ENCODE results near the gene DUSP22. TPM values are rescaled to one million over a fixed set of nuclear protein-coding genes. Genes with fewer than 3 reads are reported as not detected.

Gene DUSP22
- total and polyA plus RNA-seq, 3 experiments from 2014 or later, result 24.4 to 38.5 (median 25.3) TPM

- no peak for DNase-seq
- ChIA-PET POLR2A (no interaction called here), CTCF (no interaction called here)
- no peaks in the 10 kb centered on the region for H3K27me3 Mint-ChIP-seq
- no peak overlapping the region for H3K4me3 ChIP-seq (ENCODE audit: low read length)
- no peak overlapping the region for H3K27ac Mint-ChIP-seq
- peaks cover 0 to 9% (median 6%) of the 10 kb centered on the region in 3 donors for H3K36me3 Mint-ChIP-seq
- H3K27me3 ChIP-seq (ENCODE audit: insufficient read depth, low read length, poor library complexity, severe bottlenecking), result no peaks in the 10 kb centered on the region
- H3K9me3 Mint-ChIP-seq, result peaks cover 0 to 2% (median 0%) of the 10 kb centered on the region in 5 donors
- no peaks in the 10 kb centered on the region for H3K4me1 ChIP-seq (ENCODE audit: insufficient read depth, low read length)
- no peak overlapping the region for H3K4me3 Mint-ChIP-seq
- peaks cover 11 to 21% (median 15%) of the 10 kb centered on the region in 3 donors for H3K4me1 Mint-ChIP-seq
- no peaks in the 10 kb centered on the region for H3K9me3 ChIP-seq (ENCODE audit: low read length)
- no peaks in the 10 kb centered on the region for H3K36me3 ChIP-seq (ENCODE audit: insufficient read depth, low read length)
- H3K27ac ChIP-seq (ENCODE audit: low read depth, low read length), result no peak overlapping the region
These were observed 28.8 kb downstream of the DUSP22 start for GRCh38 chr6:321158-321438.

DNA sequence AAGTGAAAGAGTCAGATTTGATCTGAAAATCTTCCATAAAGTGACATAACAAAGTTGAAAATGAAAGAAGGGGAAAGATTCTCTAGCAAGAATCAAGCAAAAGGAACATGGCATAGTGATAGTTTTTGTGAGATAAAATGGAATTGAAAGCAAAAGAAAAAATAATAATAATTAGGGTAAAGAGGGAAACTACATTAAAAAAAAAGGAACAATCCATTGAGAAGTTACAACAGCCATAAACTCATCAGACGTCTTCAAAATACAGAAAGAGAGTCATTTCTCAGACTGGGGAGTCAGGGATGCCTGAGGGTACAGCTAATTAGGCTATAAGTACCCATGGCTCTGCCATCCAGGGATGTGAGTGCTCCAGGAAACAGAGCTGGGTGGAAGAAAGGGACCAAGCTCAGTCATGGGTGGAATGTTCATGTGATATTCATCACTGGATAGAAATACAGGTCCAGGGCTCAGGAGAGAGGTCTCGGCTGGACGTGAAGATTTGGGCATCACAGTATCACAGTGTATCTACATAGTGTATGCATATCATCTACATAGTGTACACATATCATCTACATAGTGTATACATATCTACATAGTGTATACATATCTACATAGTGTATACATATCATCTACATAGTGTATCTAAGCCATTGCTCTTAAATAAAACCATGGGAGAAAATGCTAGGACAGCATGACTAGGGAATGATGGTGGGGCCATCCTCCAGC lies 29.4 kb downstream of the DUSP22 start:
- H3K36me3 ChIP-seq (ENCODE audit: insufficient read depth, low read length), result no peaks in the 10 kb centered on the region
- Mint-ChIP-seq H3K4me1 (peaks cover 11 to 17% (median 15%) of the 10 kb centered on the region in 3 donors), H3K27ac (no peak overlapping the region), H3K27me3 (no peaks in the 10 kb centered on the region), H3K9me3 (peaks cover 0 to 2% (median 0%) of the 10 kb centered on the region in 5 donors), H3K4me3 (no peak overlapping the region), H3K36me3 (peaks cover 0 to 12% (median 10%) of the 10 kb centered on the region in 3 donors)
- no peaks in the 10 kb centered on the region for H3K9me3 ChIP-seq (ENCODE audit: low read length)
- no peak overlapping the region for H3K27ac ChIP-seq (ENCODE audit: low read depth, low read length)
- CTCF ChIA-PET, result interaction anchor here (1.5 kb wide), 1 partner anchor 16 kb away, joined by 3 read pairs; no protein-coding TSS in a partner anchor
- POLR2A ChIA-PET, result no interaction called here
- no peak for DNase-seq
- H3K4me1 ChIP-seq (ENCODE audit: insufficient read depth, low read length), result no peaks in the 10 kb centered on the region
- no peak overlapping the region for H3K4me3 ChIP-seq (ENCODE audit: low read length)
- no peaks in the 10 kb centered on the region for H3K27me3 ChIP-seq (ENCODE audit: insufficient read depth, low read length, poor library complexity, severe bottlenecking)

DNA sequence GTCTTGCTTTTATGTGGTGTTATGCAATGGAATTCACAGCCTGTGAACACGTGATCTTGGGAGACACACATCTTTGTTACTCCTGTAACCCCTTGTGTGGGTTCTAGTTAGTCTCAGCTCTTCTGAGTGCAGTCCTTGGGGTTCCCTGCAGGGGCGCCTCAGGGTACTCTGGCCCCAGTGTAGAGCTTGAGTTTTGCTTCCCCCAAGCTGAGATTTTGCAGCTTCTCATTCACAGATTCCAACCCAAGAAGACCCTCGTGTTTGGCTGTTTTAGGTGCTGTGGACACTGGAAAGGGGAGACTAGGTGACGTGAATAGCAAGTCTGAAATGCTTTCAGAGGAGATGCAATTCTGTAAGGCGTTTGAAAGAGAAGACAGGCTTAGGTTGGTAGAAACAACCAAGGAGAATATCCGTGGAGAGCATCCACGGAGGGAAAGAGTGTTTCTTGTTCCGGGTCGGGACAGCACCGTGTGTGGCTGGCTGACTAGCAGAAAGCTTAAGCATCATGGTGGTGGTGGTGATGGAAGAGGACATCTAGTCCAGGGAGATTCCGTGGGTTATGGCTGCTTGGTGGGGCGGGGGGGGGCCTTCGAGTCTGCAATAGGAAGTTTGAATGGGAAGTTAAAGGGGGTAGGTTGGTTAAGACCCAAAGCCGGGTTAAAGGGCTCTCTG lies 30.1 kb downstream of the DUSP22 start:
- peaks cover 0 to 2% (median 0%) of the 10 kb centered on the region in 5 donors for H3K9me3 Mint-ChIP-seq
- no peaks in the 10 kb centered on the region for H3K9me3 ChIP-seq (ENCODE audit: low read length)
- DNase-seq, result no peak
- H3K27ac Mint-ChIP-seq, result no peak overlapping the region
- no peak overlapping the region for H3K27ac ChIP-seq (ENCODE audit: low read depth, low read length)
- CTCF ChIA-PET, result interaction anchor here (1.5 kb wide), 1 partner anchor 15 kb away, joined by 3 read pairs; no protein-coding TSS in a partner anchor
- no peaks in the 10 kb centered on the region for H3K36me3 ChIP-seq (ENCODE audit: insufficient read depth, low read length)
- no peak overlapping the region for H3K4me3 Mint-ChIP-seq
- POLR2A ChIA-PET, result interaction anchor here (0.6 kb wide), 1 partner anchor 53 kb away, joined by 4 read pairs; no protein-coding TSS in a partner anchor
- no peaks in the 10 kb centered on the region for H3K4me1 ChIP-seq (ENCODE audit: insufficient read depth, low read length)
- H3K36me3 Mint-ChIP-seq, result peaks cover 0 to 10% (median 9%) of the 10 kb centered on the region in 3 donors
- H3K27me3 Mint-ChIP-seq, result no peaks in the 10 kb centered on the region
- no peaks in the 10 kb centered on the region for H3K27me3 ChIP-seq (ENCODE audit: insufficient read depth, low read length, poor library complexity, severe bottlenecking)
- no peak overlapping the region for H3K4me3 ChIP-seq (ENCODE audit: low read length)
- peaks cover 9 to 15% (median 11%) of the 10 kb centered on the region in 3 donors for H3K4me1 Mint-ChIP-seq

DNA sequence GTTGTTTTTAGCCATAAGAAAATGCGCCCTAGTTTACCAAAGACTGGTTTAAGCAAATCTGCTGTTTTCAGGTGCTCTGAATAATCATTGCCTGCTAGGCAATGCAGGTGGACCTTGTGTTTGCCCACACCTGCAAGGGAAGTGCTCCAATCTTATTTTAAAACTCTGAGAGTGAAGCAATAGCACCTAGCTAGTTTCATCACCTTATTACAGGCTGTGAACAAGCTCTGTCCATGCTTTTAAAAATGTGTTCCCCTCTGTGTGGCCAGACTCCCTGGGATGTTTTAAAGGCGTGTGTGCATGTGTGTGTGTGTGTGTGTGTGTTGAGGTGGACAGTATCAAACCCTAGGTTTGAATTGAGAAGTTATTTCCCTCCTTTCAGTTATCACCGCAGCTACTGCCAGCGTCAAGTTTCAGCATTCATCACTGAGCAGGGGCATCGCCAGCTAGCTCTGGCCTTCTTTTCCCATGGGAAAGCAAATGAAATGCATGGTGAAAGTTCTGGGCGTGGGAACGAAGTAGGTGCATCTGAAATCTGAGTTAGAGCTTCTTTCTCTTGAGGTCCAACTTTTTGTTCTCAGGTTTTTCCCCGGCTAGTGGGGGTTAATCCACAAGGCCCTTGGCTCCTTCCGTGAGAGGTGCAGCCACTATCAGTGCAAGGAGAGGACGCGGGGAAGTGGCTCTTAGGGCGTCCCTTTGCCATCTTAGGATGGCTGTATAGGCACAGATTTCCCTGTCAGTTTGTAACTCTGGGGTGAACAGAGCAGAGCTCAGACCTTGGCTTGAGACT lies 30.8 kb downstream of the DUSP22 start:
- H3K27ac ChIP-seq (ENCODE audit: low read depth, low read length), result no peak overlapping the region
- no peaks in the 10 kb centered on the region for H3K36me3 ChIP-seq (ENCODE audit: insufficient read depth, low read length)
- no peak overlapping the region for H3K4me3 ChIP-seq (ENCODE audit: low read length)
- Mint-ChIP-seq H3K4me1 (peaks cover 9 to 15% (median 10%) of the 10 kb centered on the region in 3 donors), H3K36me3 (peaks cover 0 to 13% (median 12%) of the 10 kb centered on the region in 3 donors), H3K27ac (no peak overlapping the region), H3K27me3 (no peaks in the 10 kb centered on the region), H3K4me3 (no peak overlapping the region), H3K9me3 (peaks cover 0 to 2% (median 0%) of the 10 kb centered on the region in 5 donors)
- no peaks in the 10 kb centered on the region for H3K9me3 ChIP-seq (ENCODE audit: low read length)
- H3K4me1 ChIP-seq (ENCODE audit: insufficient read depth, low read length), result no peaks in the 10 kb centered on the region
- POLR2A ChIA-PET, result interaction anchor here (0.6 kb wide), 1 partner anchor 53 kb away, joined by 4 read pairs; no protein-coding TSS in a partner anchor
- CTCF ChIA-PET, result interaction anchor here (1.1 to 1.5 kb wide), 2 partner anchors 14 to 135 kb away, joined by 3 to 4 read pairs; no protein-coding TSS in a partner anchor
- H3K27me3 ChIP-seq (ENCODE audit: insufficient read depth, low read length, poor library complexity, severe bottlenecking), result no peaks in the 10 kb centered on the region
- no peak for DNase-seq

GRCh38 chr6:323730-324088 lies 31.4 kb downstream of the DUSP22 start:
- Mint-ChIP-seq H3K27me3 (no peaks in the 10 kb centered on the region), H3K36me3 (peaks cover 0 to 13% (median 10%) of the 10 kb centered on the region in 3 donors), H3K4me3 (no peak overlapping the region), H3K27ac (no peak overlapping the region), H3K9me3 (peaks cover 0 to 2% (median 0%) of the 10 kb centered on the region in 5 donors), H3K4me1 (peaks cover 6 to 12% (median 10%) of the 10 kb centered on the region in 3 donors)
- CTCF ChIA-PET, result interaction anchor here (1.1 to 1.3 kb wide), 2 partner anchors 13 to 135 kb away, joined by 3 to 4 read pairs; no protein-coding TSS in a partner anchor
- Histone ChIP-seq H3K27ac (ENCODE audit: low read depth, low read length) (no peak overlapping the region), H3K36me3 (ENCODE audit: insufficient read depth, low read length) (no peaks in the 10 kb centered on the region), H3K27me3 (ENCODE audit: insufficient read depth, low read length, poor library complexity, severe bottlenecking) (no peaks in the 10 kb centered on the region), H3K4me1 (ENCODE audit: insufficient read depth, low read length) (no peaks in the 10 kb centered on the region), H3K4me3 (ENCODE audit: low read length) (no peak overlapping the region), H3K9me3 (ENCODE audit: low read length) (no peaks in the 10 kb centered on the region)
- DNase-seq, result no peak
- POLR2A ChIA-PET, result no interaction called here

DNA sequence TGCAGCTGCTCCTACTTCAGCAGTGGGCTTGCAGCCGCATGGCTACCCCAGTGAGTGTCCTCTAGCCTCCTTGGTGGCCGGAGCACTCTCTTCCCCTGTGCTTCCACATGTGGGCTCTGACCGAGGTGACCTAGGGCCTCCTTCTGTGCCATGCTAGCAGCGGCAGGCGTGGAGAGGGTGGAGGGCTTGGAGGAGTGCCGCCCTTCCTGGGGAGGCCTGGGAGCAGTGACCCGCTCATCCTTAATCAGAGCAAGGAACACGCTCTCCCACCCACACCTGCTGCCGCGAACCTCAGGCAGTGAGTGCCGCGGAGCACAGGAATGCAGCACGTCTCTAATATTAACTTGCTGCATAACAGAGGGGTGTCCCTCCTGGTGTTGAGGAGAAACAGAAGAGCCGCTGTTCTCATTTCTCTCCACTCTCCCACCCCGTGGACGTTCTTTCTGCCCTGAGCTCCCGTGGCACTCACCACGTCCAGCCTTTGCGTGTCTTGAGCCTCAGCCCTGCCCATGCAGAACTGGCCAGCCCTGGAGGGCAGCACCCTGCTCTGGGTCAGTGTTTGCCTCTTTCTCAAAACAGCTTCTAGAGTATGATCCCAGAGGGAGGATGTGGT lies 31.9 kb downstream of the DUSP22 start:
- Histone ChIP-seq H3K27ac (ENCODE audit: low read depth, low read length) (no peak overlapping the region), H3K4me3 (ENCODE audit: low read length) (no peak overlapping the region), H3K27me3 (ENCODE audit: insufficient read depth, low read length, poor library complexity, severe bottlenecking) (no peaks in the 10 kb centered on the region), H3K4me1 (ENCODE audit: insufficient read depth, low read length) (no peaks in the 10 kb centered on the region), H3K36me3 (ENCODE audit: insufficient read depth, low read length) (no peaks in the 10 kb centered on the region), H3K9me3 (ENCODE audit: low read length) (no peaks in the 10 kb centered on the region)
- Mint-ChIP-seq H3K9me3 (no peaks in the 10 kb centered on the region), H3K4me1 (peaks cover 4 to 8% (median 7%) of the 10 kb centered on the region in 3 donors), H3K27ac (no peak overlapping the region), H3K27me3 (no peaks in the 10 kb centered on the region), H3K36me3 (peaks cover 0 to 12% (median 10%) of the 10 kb centered on the region in 3 donors), H3K4me3 (no peak overlapping the region)
- DNase-seq, result no peak
- ChIA-PET POLR2A (no interaction called here), CTCF (interaction anchor here (1.1 to 1.3 kb wide), 2 partner anchors 14 to 136 kb away, joined by 3 to 4 read pairs; no protein-coding TSS in a partner anchor)

- no peak overlapping the region for H3K27ac ChIP-seq (ENCODE audit: low read depth, low read length)
- CTCF ChIA-PET, result interaction anchor here (1.3 kb wide), 1 partner anchor 14 kb away, joined by 3 read pairs; no protein-coding TSS in a partner anchor
- peaks cover 0 to 12% (median 10%) of the 10 kb centered on the region in 3 donors for H3K36me3 Mint-ChIP-seq
- no peak overlapping the region for H3K4me3 ChIP-seq (ENCODE audit: low read length)
- peaks cover 0 to 3% (median 2%) of the 10 kb centered on the region in 3 donors for H3K4me1 Mint-ChIP-seq
- no peaks in the 10 kb centered on the region for H3K27me3 ChIP-seq (ENCODE audit: insufficient read depth, low read length, poor library complexity, severe bottlenecking)
- no peak for DNase-seq
- H3K27me3 Mint-ChIP-seq, result no peaks in the 10 kb centered on the region
- H3K4me3 Mint-ChIP-seq, result no peak overlapping the region
- no peaks in the 10 kb centered on the region for H3K4me1 ChIP-seq (ENCODE audit: insufficient read depth, low read length)
- POLR2A ChIA-PET, result no interaction called here
- H3K36me3 ChIP-seq (ENCODE audit: insufficient read depth, low read length), result no peaks in the 10 kb centered on the region
- no peaks in the 10 kb centered on the region for H3K9me3 ChIP-seq (ENCODE audit: low read length)
- H3K27ac Mint-ChIP-seq, result no peak overlapping the region
- H3K9me3 Mint-ChIP-seq, result no peaks in the 10 kb centered on the region
These were observed 32.4 kb downstream of the DUSP22 start for GRCh38 chr6:324729-325125.
